Hepatocyte (in vitro differentiated cells): ENCODE data around the gene TMEM176A. TPM values are rescaled to one million over a fixed set of nuclear protein-coding genes. Genes with fewer than 3 reads are reported as not detected.
"Not testable (repeated sequence)": the region's sequence is repeated elsewhere in the genome, so short reads cannot be mapped to it uniquely, and the experiment has no call there.

Source experiments
- DNase-seq: peaks from one replicate; pipeline ENCODE4 v3.0.0-alpha.2; 2016; ENCODE audit warnings: low spot score
- H2AFZ ChIP-seq: fragments of 200-600 bp; sonication (generic); 2 replicates; pipeline ENCODE4 v1.6.0; 2016; ENCODE audit warnings: antibody characterized with exemption, mild to moderate bottlenecking
- H3K27ac ChIP-seq: fragments of 200-600 bp; sonication (generic); 2 replicates; pipeline ENCODE4 v1.5.1; 2016; ENCODE audit warnings: mild to moderate bottlenecking
- H3K27me3 ChIP-seq: fragments of 200-600 bp; sonication (generic); 2 replicates; pipeline ENCODE4 v1.6.1; 2016
- H3K36me3 ChIP-seq: fragments of 200-600 bp; sonication (generic); replicated peaks from 2 replicates; pipeline ENCODE4 v1.5.1; 2016; ENCODE audit warnings: low read depth; ENCODE audit not compliant: insufficient read depth
- H3K4me1 ChIP-seq: fragments of 200-600 bp; sonication (generic); 2 replicates; pipeline ENCODE4 v1.5.1; 2016; ENCODE audit warnings: mild to moderate bottlenecking, moderate library complexity; ENCODE audit not compliant: insufficient read depth
- H3K4me2 ChIP-seq: fragments of 200-600 bp; sonication (generic); 2 replicates; pipeline ENCODE4 v1.6.0; 2016
- H3K4me3 ChIP-seq: fragments of 200-600 bp; sonication (generic); 2 replicates; pipeline ENCODE4 v1.5.1; 2016; ENCODE audit warnings: mild to moderate bottlenecking
- H3K79me2 ChIP-seq: fragments of 200-600 bp; sonication (generic); 2 replicates; pipeline ENCODE4 v1.6.0; 2017; ENCODE audit warnings: mild to moderate bottlenecking
- H3K9me2 ChIP-seq: fragments of 200-600 bp; sonication (generic); replicated peaks from 2 replicates; pipeline ENCODE4 v1.6.0; 2017; ENCODE audit warnings: mild to moderate bottlenecking; ENCODE audit not compliant: insufficient read depth
- H3K9me3 ChIP-seq: fragments of 200-600 bp; sonication (generic); 2 replicates; pipeline ENCODE4 v1.5.1; 2016; ENCODE audit warnings: low read depth, mild to moderate bottlenecking
- H4K20me1 ChIP-seq: fragments of 200-600 bp; sonication (generic); 2 replicates; pipeline ENCODE4 v1.6.0; 2016; ENCODE audit warnings: mild to moderate bottlenecking; ENCODE audit not compliant: insufficient read depth, poor library complexity, severe bottlenecking
- EZH2 ChIP-seq: fragments of 200-600 bp; sonication (generic); IDR thresholded peaks from 2 replicates; pipeline ENCODE4 v1.6.1; 2016; ENCODE audit warnings: antibody characterized with exemption, mild to moderate bottlenecking, borderline replicate concordance
- EZH2phosphoT487 ChIP-seq: fragments of 200-600 bp; sonication (generic); IDR thresholded peaks from one replicate; pipeline ENCODE4 v1.6.1; 2018; ENCODE audit warnings: antibody characterized with exemption, mild to moderate bottlenecking, low read depth, moderate library complexity; ENCODE audit not compliant: unreplicated experiment, severe bottlenecking
- WGBS: methylation state at CpG from one replicate; pipeline ENCODE4 v1.1.6; 2016; ENCODE audit warnings: low lambda C conversion rate; ENCODE audit errors: missing lambda C conversion rate; 5-methylcytosine and 5-hydroxymethylcytosine counted together
- polyA plus RNA-seq: library from polyadenylated mRNA; unstranded; fragments of >200 nt; fragmentation: Nextera tagmentation; extraction: Ambion mirVana; gene quantifications from 2 replicates; pipeline ENCODE4 v1.2.1, GENCODE V29; 2016
- total RNA-seq: library from RNA; depleted of rRNA; stranded (reverse); fragments of >200 nt; gene quantifications from 2 replicates; pipeline ENCODE4 v1.2.3, GENCODE V29; 2014
- TF ChIP-seq, protein P1 (sequence below): fragments of 200-600 bp; sonication (generic); IDR thresholded peaks from 2 replicates; pipeline ENCODE4 v1.5.1; 2016; ENCODE audit warnings: antibody characterized with exemption, mild to moderate bottlenecking; ENCODE audit not compliant: poor library complexity

The TMEM176A gene
- total and polyA plus RNA-seq, 2 experiments from 2014 or later: 202 to 343 TPM

DNA sequence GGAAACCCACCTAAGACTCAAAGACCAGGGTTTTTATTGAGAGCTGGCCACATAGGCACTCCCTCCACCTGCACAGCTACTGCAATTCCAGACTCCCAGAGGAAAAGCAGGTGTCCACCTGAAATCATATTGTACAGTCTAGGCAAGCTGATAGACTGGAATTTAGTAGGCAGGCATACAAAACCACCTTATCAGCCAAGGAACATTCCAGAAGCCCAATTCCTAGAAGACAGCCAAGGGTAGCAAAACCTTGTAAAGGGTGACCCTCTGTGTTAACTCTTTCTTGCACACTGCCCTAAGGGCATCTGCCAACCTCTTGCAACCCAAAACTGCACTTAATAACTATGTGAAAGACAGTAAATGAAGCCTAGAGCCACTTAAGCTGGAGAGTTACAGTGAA is 5.3 kb downstream of the TMEM176A start:
- Histone ChIP-seq H4K20me1 (no peaks in the 10 kb centered on the region), H3K36me3 (no peaks in the 10 kb centered on the region), H3K4me3 (no peak overlapping the region), H3K4me1 (peaks cover 5% of the 10 kb centered on the region), H3K27ac (no peak overlapping the region), H2AFZ (no peak overlapping the region), H3K79me2 (peaks cover 3% of the 10 kb centered on the region), H3K27me3 (peaks cover 10% of the 10 kb centered on the region), H3K9me3 (no peaks in the 10 kb centered on the region), H3K9me2 (no peaks in the 10 kb centered on the region), H3K4me2 (no peak overlapping the region)
- TF ChIP-seq EZH2phosphoT487 (no peak), EZH2 (no peak)
- TF ChIP-seq, protein P1, sequence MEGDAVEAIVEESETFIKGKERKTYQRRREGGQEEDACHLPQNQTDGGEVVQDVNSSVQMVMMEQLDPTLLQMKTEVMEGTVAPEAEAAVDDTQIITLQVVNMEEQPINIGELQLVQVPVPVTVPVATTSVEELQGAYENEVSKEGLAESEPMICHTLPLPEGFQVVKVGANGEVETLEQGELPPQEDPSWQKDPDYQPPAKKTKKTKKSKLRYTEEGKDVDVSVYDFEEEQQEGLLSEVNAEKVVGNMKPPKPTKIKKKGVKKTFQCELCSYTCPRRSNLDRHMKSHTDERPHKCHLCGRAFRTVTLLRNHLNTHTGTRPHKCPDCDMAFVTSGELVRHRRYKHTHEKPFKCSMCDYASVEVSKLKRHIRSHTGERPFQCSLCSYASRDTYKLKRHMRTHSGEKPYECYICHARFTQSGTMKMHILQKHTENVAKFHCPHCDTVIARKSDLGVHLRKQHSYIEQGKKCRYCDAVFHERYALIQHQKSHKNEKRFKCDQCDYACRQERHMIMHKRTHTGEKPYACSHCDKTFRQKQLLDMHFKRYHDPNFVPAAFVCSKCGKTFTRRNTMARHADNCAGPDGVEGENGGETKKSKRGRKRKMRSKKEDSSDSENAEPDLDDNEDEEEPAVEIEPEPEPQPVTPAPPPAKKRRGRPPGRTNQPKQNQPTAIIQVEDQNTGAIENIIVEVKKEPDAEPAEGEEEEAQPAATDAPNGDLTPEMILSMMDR: no peak
- DNase-seq: no peak

DNA sequence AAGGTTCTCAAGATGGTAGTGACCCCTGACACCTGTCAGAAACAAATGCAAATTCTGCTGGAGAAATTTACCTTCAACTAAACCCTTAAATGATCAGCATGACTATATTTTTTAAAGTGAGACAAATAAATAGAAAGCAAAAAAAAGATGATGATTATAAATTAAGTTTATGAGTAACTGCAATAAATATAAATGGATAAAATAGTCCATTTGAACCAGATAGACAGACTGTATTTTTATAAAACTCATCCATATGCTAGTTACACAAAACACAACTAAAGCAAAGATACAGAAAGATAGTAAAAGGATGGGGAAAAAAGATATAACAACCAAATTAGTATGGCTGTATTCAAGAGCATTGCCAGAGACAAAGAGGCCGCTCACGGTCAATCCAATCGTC is 5.9 kb downstream of the TMEM176A start:
- Histone ChIP-seq H3K36me3 (no peaks in the 10 kb centered on the region), H3K27ac (no peak overlapping the region), H3K79me2 (peaks cover 3% of the 10 kb centered on the region), H2AFZ (no peak overlapping the region), H3K9me2 (no peaks in the 10 kb centered on the region), H3K4me2 (no peak overlapping the region), H3K27me3 (peaks cover 6% of the 10 kb centered on the region), H3K4me1 (peaks cover 5% of the 10 kb centered on the region), H3K4me3 (no peak overlapping the region), H3K9me3 (no peaks in the 10 kb centered on the region), H4K20me1 (no peaks in the 10 kb centered on the region)
- TF ChIP-seq EZH2phosphoT487 (no peak), EZH2 (no peak)
- TF ChIP-seq, protein P1: no peak
- 100% methylated on average over 3 of the region's 3 CpGs for WGBS
- no peak for DNase-seq

DNA sequence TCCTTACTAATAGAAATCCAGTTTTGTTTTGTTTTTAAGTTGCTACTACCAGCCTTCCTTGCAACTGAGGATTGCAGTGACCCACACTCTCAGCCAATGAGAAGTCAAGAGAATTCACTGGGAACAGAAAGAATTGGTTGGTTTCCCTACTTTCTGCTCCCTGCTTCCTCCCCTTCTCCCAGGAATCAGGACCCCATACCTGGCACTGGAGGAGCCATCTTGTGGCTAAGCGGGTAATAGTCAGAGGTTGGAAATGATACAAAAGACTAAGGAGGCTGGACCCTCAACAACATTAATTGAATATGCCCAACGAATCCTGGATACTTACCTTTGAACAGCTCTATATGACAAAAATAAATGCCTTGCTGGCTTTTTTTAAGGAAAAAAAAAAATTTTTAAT is 6.3 kb downstream of the TMEM176A start:
- H3K9me3 ChIP-seq: no peaks in the 10 kb centered on the region
- no peaks in the 10 kb centered on the region for H3K79me2 ChIP-seq
- no peaks in the 10 kb centered on the region for H4K20me1 ChIP-seq
- DNase-seq: no peak
- no peak overlapping the region for H2AFZ ChIP-seq
- H3K4me1 ChIP-seq: peaks cover 5% of the 10 kb centered on the region
- H3K36me3 ChIP-seq: no peaks in the 10 kb centered on the region
- H3K9me2 ChIP-seq: no peaks in the 10 kb centered on the region
- 70% methylated on average over 2 of the region's 2 CpGs for WGBS
- TF ChIP-seq EZH2phosphoT487: no peak
- TF ChIP-seq, protein P1: no peak
- no peak for TF ChIP-seq EZH2
- H3K27me3 ChIP-seq: peaks cover 2% of the 10 kb centered on the region
- no peak overlapping the region for H3K4me3 ChIP-seq
- H3K4me2 ChIP-seq: no peak overlapping the region
- H3K27ac ChIP-seq: no peak overlapping the region

DNA sequence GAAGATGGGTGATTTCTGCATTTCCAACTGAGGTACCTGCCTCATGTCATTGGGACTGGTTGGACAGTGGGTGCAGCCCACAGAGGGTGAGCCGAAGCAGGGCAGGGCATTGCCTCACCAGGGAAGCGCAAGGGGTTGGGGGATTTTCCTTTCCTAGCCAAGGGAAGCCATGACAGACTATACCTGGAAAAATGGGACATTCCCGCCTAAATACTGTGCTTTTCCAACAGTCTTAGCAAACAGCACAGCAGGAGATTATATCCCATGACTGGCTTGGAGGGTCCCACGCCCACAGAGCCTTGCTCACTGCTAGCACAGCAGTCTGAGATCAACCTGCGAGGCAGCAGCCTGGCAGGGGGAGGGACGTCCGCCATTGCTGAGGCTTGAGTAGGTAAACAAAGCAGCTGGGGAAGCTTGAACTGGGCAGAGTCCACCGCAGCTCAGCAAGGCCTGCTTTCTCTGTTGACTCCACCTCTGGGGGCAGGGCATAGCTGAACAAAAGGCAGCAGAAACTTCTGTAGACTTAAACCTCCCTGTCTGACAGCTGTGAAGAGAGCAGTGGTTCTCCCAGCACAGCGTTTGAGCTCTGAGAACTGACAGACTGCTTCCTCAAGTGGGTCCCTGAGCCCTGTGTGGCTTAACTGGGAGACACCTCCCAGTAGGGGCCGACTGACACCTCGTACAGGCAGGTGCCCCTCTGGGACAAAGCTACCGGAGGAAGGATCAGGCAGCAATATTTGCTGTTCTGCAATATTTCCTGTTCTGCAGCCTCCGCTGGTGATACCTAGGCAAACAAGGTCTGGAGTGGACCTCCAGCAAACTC is 7.3 kb downstream of the TMEM176A start:
- WGBS: 49% methylated on average over 13 of the region's 13 CpGs
- Histone ChIP-seq H3K27ac (peak overlapping the region; percentile 95), H3K4me2 (peak overlapping the region; percentile 71), H2AFZ (peak overlapping the region; percentile 66)
- H3K27me3 ChIP-seq, H3K36me3 ChIP-seq, H3K4me3 ChIP-seq, H3K4me1 ChIP-seq, H3K79me2 ChIP-seq, H3K9me3 ChIP-seq, H4K20me1 ChIP-seq, H3K9me2 ChIP-seq: not testable (repeated sequence)
- peak; percentile 59 for DNase-seq
